Effector memory CD4-positive, alpha-beta T cell (primary cell): Measurements from ENCODE around the gene CCDC188.

Experiments
- DNase-seq, 3 donors: peaks; one replicate each; pipeline ENCODE4 v3.0.0-alpha.2; 2020
- H3K27ac ChIP-seq: 2 replicates; pipeline ENCODE4 v1.7.0; 2013; ENCODE audit warnings: mild to moderate bottlenecking, low read length, moderate library complexity; ENCODE audit not compliant: insufficient read depth, poor library complexity, severe bottlenecking
- H3K27me3 ChIP-seq: replicated peaks from 2 replicates; pipeline ENCODE4 v1.7.0; 2013; ENCODE audit warnings: mild to moderate bottlenecking, low read length; ENCODE audit not compliant: insufficient read depth, control insufficient read depth, poor library complexity, severe bottlenecking
- H3K36me3 ChIP-seq: 2 replicates; pipeline ENCODE4 v1.7.0; 2013; ENCODE audit warnings: mild to moderate bottlenecking, low read length, moderate library complexity; ENCODE audit not compliant: control insufficient read depth, insufficient read depth
- H3K4me1 ChIP-seq: 2 replicates; pipeline ENCODE4 v1.7.0; 2013; ENCODE audit warnings: low read length, mild to moderate bottlenecking; ENCODE audit not compliant: control insufficient read depth, insufficient read depth, poor library complexity, severe bottlenecking
- H3K4me3 ChIP-seq: 2 replicates; pipeline ENCODE4 v1.7.0; 2013; ENCODE audit warnings: low read length, low read depth, mild to moderate bottlenecking; ENCODE audit not compliant: insufficient read depth, poor library complexity, severe bottlenecking
- H3K9me3 ChIP-seq: 2 replicates; pipeline ENCODE4 v1.7.0; 2013; ENCODE audit warnings: mild to moderate bottlenecking, low read length, moderate library complexity; ENCODE audit not compliant: control insufficient read depth

The CCDC188 gene

GRCh38 chr22:20178075-20178914 lies 27.4 kb upstream of the CCDC188 start:
- DNase-seq: no peak
- H3K27me3 ChIP-seq: no peaks in the 10 kb centered on the region
- H3K36me3 ChIP-seq: no peaks in the 10 kb centered on the region
- no peaks in the 10 kb centered on the region for H3K9me3 ChIP-seq
- H3K4me1 ChIP-seq: no peaks in the 10 kb centered on the region
- H3K4me3 ChIP-seq: no peak overlapping the region
- no peak overlapping the region for H3K27ac ChIP-seq

GRCh38 chr22:20177217-20177911 lies 26.5 kb upstream of the CCDC188 start:
- Histone ChIP-seq H3K4me1 (no peaks in the 10 kb centered on the region), H3K27me3 (no peaks in the 10 kb centered on the region), H3K27ac (no peak overlapping the region), H3K4me3 (no peak overlapping the region), H3K36me3 (no peaks in the 10 kb centered on the region), H3K9me3 (no peaks in the 10 kb centered on the region)
- no peak for DNase-seq

GRCh38 chr22:20176421-20177085 lies 25.7 kb upstream of the CCDC188 start:
- H3K9me3 ChIP-seq: no peaks in the 10 kb centered on the region
- H3K27ac ChIP-seq: no peak overlapping the region
- DNase-seq: no peak
- no peaks in the 10 kb centered on the region for H3K27me3 ChIP-seq
- H3K4me1 ChIP-seq: no peaks in the 10 kb centered on the region
- H3K36me3 ChIP-seq: no peaks in the 10 kb centered on the region
- no peak overlapping the region for H3K4me3 ChIP-seq

- H3K4me1 ChIP-seq: no peaks in the 10 kb centered on the region
- H3K9me3 ChIP-seq: no peaks in the 10 kb centered on the region
- no peaks in the 10 kb centered on the region for H3K36me3 ChIP-seq
- no peak for DNase-seq
- no peak overlapping the region for H3K27ac ChIP-seq
- no peaks in the 10 kb centered on the region for H3K27me3 ChIP-seq
- no peak overlapping the region for H3K4me3 ChIP-seq
These were observed 24.7 kb upstream of the CCDC188 start for GRCh38 chr22:20175597-20175900.

GRCh38 chr22:20174785-20175596 lies 24.1 kb upstream of the CCDC188 start:
- no peak for DNase-seq
- Histone ChIP-seq H3K4me1 (no peaks in the 10 kb centered on the region), H3K36me3 (no peaks in the 10 kb centered on the region), H3K27me3 (no peaks in the 10 kb centered on the region), H3K9me3 (no peaks in the 10 kb centered on the region), H3K27ac (no peak overlapping the region), H3K4me3 (no peak overlapping the region)

- Histone ChIP-seq H3K27me3 (no peaks in the 10 kb centered on the region), H3K27ac (no peak overlapping the region), H3K36me3 (no peaks in the 10 kb centered on the region), H3K4me1 (no peaks in the 10 kb centered on the region), H3K9me3 (no peaks in the 10 kb centered on the region), H3K4me3 (no peak overlapping the region)
- no peak for DNase-seq
These were observed 22.9 kb upstream of the CCDC188 start for GRCh38 chr22:20173772-20174171.

- Histone ChIP-seq H3K9me3 (no peaks in the 10 kb centered on the region), H3K36me3 (no peaks in the 10 kb centered on the region), H3K27ac (no peak overlapping the region), H3K27me3 (no peaks in the 10 kb centered on the region), H3K4me3 (no peak overlapping the region), H3K4me1 (no peaks in the 10 kb centered on the region)
- DNase-seq: no peak
These were observed 22.4 kb upstream of the CCDC188 start for GRCh38 chr22:20173246-20173645.

- H3K27me3 ChIP-seq: no peaks in the 10 kb centered on the region
- DNase-seq: no peak
- no peaks in the 10 kb centered on the region for H3K4me1 ChIP-seq
- no peak overlapping the region for H3K4me3 ChIP-seq
- no peak overlapping the region for H3K27ac ChIP-seq
- H3K36me3 ChIP-seq: no peaks in the 10 kb centered on the region
- H3K9me3 ChIP-seq: no peaks in the 10 kb centered on the region
These were observed 21.3 kb upstream of the CCDC188 start for GRCh38 chr22:20172141-20172613.

- no peak for DNase-seq
- Histone ChIP-seq H3K27me3 (no peaks in the 10 kb centered on the region), H3K36me3 (no peaks in the 10 kb centered on the region), H3K27ac (no peak overlapping the region), H3K9me3 (no peaks in the 10 kb centered on the region), H3K4me3 (no peak overlapping the region), H3K4me1 (no peaks in the 10 kb centered on the region)
These were observed 20.7 kb upstream of the CCDC188 start for GRCh38 chr22:20171288-20172140.
